GM21390 (cell line): Measurements from ENCODE around the gene CTAGE9.

Experiments
- ATAC-seq: cut with Tn5 transposase; IDR thresholded peaks from one replicate; pipeline ENCODE4 v1.9.1; 2021; ENCODE audit not compliant: unreplicated experiment

CTAGE9 gene

DNA sequence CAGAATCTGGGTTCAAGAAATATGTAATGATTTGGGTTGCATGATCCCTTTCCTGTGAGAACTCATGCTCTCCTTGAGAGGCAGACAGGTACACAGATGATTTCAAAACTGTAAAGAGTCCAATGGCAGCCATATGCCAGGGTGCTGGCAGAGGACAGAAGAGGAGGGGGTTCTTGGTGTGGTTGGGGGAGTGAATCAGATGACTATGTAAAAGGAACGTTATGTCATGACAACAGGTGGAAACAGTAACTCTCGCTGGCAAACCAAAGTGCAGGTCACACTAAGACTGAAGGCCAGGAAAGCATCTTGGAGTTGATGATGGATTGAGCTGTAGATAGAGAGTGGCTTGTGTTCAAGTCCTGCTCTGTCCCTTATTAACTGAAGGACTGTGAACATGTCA is 29.9 kb downstream of the CTAGE9 start:
- ATAC-seq = no peak

DNA sequence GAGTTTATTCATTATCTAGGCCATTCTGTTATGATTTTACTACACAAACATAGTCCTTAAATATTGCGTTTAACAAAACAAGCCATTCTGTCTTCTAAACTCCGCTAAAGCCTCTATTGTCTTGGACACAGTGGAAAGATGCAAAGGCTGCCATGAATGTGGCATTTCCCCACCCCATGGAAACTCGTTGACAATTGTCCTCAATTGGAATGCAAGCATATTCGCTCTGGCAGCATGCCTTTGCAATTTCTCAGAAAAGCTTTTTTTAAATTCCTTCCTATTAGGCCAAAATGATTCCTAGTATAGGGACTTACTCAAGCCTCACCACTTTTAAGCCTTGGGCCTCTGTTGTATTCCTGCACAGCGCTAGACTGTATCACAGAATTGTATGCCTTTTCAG is 32.4 kb downstream of the CTAGE9 start:
- ATAC-seq = no peak

DNA sequence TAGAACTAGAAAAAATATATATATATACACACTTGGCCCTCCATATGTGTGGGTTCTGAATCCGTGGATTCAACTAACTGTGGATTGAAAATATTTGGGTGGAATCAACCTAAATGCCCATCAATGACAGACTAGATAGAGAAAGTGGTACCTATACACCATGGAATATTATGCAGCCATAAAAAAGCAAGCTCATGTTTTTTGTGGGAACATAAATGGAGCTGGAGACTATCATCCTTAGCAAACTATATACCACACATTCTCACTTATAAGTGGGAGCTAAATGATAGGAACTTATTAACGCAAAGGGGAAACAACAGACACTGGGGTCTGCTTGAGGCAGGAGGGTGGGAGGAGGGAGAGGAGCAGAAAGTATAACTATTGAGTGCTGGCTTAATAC is 37.6 kb downstream of the CTAGE9 start:
- no peak for ATAC-seq

DNA sequence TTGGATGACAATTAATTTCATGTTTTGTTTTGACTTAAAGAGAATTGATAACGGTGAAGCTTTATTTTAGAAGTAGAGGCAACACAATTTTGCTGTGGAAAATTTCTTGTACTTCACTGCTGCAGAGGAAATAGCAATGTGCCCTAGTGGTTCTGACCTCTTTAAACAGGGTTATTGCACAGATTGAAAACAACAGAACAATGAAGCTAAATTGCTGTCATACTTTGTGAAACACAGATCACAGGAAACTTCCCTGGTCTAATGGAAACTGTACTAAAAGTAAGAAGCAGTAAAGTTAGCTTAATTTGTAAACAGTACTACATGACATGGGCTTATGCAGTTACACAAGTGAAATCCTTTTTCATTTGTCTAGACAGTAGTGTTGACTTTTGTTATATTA is 40.9 kb downstream of the CTAGE9 start:
- no peak for ATAC-seq

DNA sequence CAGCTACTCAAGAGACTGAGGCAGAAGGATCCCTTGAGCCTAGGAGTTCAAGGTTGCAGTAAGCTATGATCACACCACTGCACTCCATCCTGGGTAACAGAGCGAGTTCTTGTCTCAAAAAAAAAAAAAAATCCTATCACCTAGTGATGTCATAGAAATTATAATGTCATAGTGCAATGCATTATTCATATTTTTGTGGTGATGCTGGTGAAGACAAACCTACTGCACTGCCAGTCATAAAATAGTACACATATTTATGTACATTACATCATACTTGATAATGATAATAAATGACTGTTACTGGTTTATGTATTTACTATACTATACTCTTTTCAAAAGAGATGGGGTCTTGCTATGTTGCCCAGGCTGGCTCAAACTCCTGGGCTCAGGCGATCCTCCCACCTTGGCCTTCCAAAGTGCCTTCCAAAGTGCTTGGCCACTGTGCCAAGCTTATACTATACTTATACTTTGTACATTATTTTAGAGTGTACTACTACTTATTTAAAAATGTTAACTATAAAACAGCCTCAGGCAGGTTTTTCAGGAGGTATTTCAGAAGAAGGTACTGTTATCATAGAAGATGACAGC is 47.1 kb downstream of the CTAGE9 start:
- ATAC-seq = no peak

DNA sequence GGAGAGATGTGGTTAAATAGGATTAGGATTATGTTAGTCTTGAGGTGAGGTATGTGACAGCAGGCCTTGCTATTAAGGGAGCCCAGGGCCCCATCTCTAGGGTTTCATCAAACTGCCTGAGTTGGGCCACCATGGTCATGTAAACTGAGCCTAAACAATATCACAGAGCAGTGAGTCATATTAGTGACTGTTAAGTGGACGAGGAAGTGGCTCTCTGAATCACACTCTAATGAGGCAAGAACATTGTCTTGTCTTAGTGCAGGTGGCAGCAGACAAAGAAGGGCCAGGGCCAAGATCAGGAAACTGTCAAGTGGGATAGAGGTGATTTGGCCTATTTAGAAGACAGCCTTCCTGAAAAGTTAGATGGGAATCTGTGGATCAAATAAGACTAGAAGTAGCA is 50.6 kb downstream of the CTAGE9 start:
- ATAC-seq = no peak
